Mesothelial cell of epicardium (in vitro differentiated cells): Measurements from ENCODE around the gene SH2D4B. TPM values are rescaled to one million over a fixed set of nuclear protein-coding genes. Genes with fewer than 3 reads are reported as not detected.

Source experiments
- DNase-seq, 2 experiments: peaks; one replicate each; pipeline ENCODE4 v3.0.0; 2021; ENCODE audit warnings: low spot score in 2 of 2; ENCODE audit not compliant: unreplicated experiment in 2 of 2
- H3K27ac Mint-ChIP-seq: 2 replicates; pipeline ENCODE4 v1.8.0; 2021; ENCODE audit warnings: mixed read lengths
- H3K27me3 Mint-ChIP-seq: 2 replicates; pipeline ENCODE4 v1.8.0; 2021; ENCODE audit warnings: low read depth, mixed read lengths
- H3K36me3 Mint-ChIP-seq: 2 replicates; pipeline ENCODE4 v1.8.0; 2021; ENCODE audit warnings: mixed read lengths
- H3K4me1 Mint-ChIP-seq: 2 replicates; pipeline ENCODE4 v1.8.0; 2021; ENCODE audit warnings: mixed read lengths
- H3K4me3 Mint-ChIP-seq: 2 replicates; pipeline ENCODE4 v1.8.0; 2021; ENCODE audit warnings: mild to moderate bottlenecking, moderate library complexity, mixed read lengths
- H3K9me3 Mint-ChIP-seq: 2 replicates; pipeline ENCODE4 v1.8.0; 2021; ENCODE audit warnings: mixed read lengths
- CTCF ChIP-seq: fragments of 200-600 bp; sonication (generic); IDR thresholded peaks from one replicate; pipeline ENCODE4 v1.5.0; 2021; ENCODE audit warnings: antibody characterized with exemption; ENCODE audit not compliant: unreplicated experiment
- total RNA-seq: library from RNA; stranded (reverse); gene quantifications from 3 replicates; pipeline ENCODE4 v1.2.1, GENCODE V29; 2021

Gene SH2D4B
- total RNA-seq, 1 donor from 2014 or later = 0.27 TPM

GRCh38 chr10:80647173-80647833, 109.6 kb downstream of the SH2D4B start:
- peaks cover 9% of the 10 kb centered on the region for H3K4me1 Mint-ChIP-seq
- H3K9me3 Mint-ChIP-seq = no peaks in the 10 kb centered on the region
- no peak overlapping the region for H3K4me3 Mint-ChIP-seq
- no peaks in the 10 kb centered on the region for H3K36me3 Mint-ChIP-seq
- H3K27ac Mint-ChIP-seq = no peak overlapping the region
- peaks cover 37% of the 10 kb centered on the region for H3K27me3 Mint-ChIP-seq
- no peak for TF ChIP-seq CTCF
- no peak for DNase-seq

GRCh38 chr10:80648106-80648505, 110.4 kb downstream of the SH2D4B start:
- no peak overlapping the region for H3K27ac Mint-ChIP-seq

GRCh38 chr10:80649183-80649582, 111.5 kb downstream of the SH2D4B start:
- DNase-seq = no peak
- peaks cover 24% of the 10 kb centered on the region for H3K27me3 Mint-ChIP-seq
- peaks cover 9% of the 10 kb centered on the region for H3K4me1 Mint-ChIP-seq
- no peak overlapping the region for H3K27ac Mint-ChIP-seq
- H3K9me3 Mint-ChIP-seq = peaks cover 13% of the 10 kb centered on the region
- H3K4me3 Mint-ChIP-seq = no peak overlapping the region
- TF ChIP-seq CTCF = no peak
- no peaks in the 10 kb centered on the region for H3K36me3 Mint-ChIP-seq

More at GRCh38 chr10:80648106-80648505, 110.4 kb downstream of the SH2D4B start:
- no peak for DNase-seq
- H3K27me3 Mint-ChIP-seq = peaks cover 30% of the 10 kb centered on the region
- no peak for TF ChIP-seq CTCF
- peaks cover 2% of the 10 kb centered on the region for H3K9me3 Mint-ChIP-seq
- no peak overlapping the region for H3K4me3 Mint-ChIP-seq
- H3K36me3 Mint-ChIP-seq = no peaks in the 10 kb centered on the region
- peaks cover 9% of the 10 kb centered on the region for H3K4me1 Mint-ChIP-seq

- Mint-ChIP-seq H3K9me3 (peaks cover 15% of the 10 kb centered on the region), H3K27me3 (peaks cover 5% of the 10 kb centered on the region), H3K4me3 (no peak overlapping the region), H3K27ac (no peak overlapping the region), H3K4me1 (no peaks in the 10 kb centered on the region), H3K36me3 (no peaks in the 10 kb centered on the region)
- DNase-seq = no peak
- no peak for TF ChIP-seq CTCF
Measured at GRCh38 chr10:80655898-80656297, 118.2 kb downstream of the SH2D4B start.

- H3K27me3 Mint-ChIP-seq = peaks cover 5% of the 10 kb centered on the region
- no peak overlapping the region for H3K4me3 Mint-ChIP-seq
- no peak for TF ChIP-seq CTCF
- no peak overlapping the region for H3K27ac Mint-ChIP-seq
- H3K9me3 Mint-ChIP-seq = peaks cover 13% of the 10 kb centered on the region
- peaks cover 4% of the 10 kb centered on the region for H3K4me1 Mint-ChIP-seq
- no peaks in the 10 kb centered on the region for H3K36me3 Mint-ChIP-seq
- DNase-seq = no peak
Measured at GRCh38 chr10:80658068-80658467, 120.4 kb downstream of the SH2D4B start.
